Left ventricle myocardium superior (tissue), 1 donor: ENCODE data around the gene TENM3. TPM values are rescaled to one million over a fixed set of nuclear protein-coding genes. Genes with fewer than 3 reads are reported as not detected.

Source experiments
- ATAC-seq: fragments of 200-7000 bp; cut with Tn5 transposase; one replicate; pipeline ENCODE4 v1.9.1; 2020; ENCODE audit warnings: mild to moderate bottlenecking, moderate library complexity
- DNase-seq: peaks from one replicate; pipeline ENCODE4 v3.0.0-alpha.2; 2020
- intact Hi-C: fragments of 100-400 bp; cut with micrococcal nuclease; formaldehyde crosslinking; loops from one replicate; pipeline ENCODE4 v1.11.0; 2022
- total RNA-seq: library from RNA; stranded (reverse); fragmentation: NEBNext Ultra II Directional; extraction: Animal tissue kit (Norgen Biotek cat#: 25700); gene quantifications from one replicate; pipeline ENCODE4 v1.2.1, GENCODE V29; 2021
- donor health status: DM: no; HTN: yes; CAD: no; lungs with severe emphysema.

TENM3 gene
- total RNA-seq, 1 donor from 2014 or later = 6.8 TPM

- DNase-seq = no peak
- intact Hi-C loops = no loop called here
- no peak for ATAC-seq
Measured at GRCh38 chr4:182528819-182529218, 285.6 kb downstream of the TENM3 start.

GRCh38 chr4:182530451-182530850 is 287.2 kb downstream of the TENM3 start:
- intact Hi-C loops = no loop called here
- no peak for ATAC-seq
- DNase-seq = no peak

- intact Hi-C loops = no loop called here
- DNase-seq (no peak), ATAC-seq (no peak)
Measured at GRCh38 chr4:182531555-182532162, 288.5 kb downstream of the TENM3 start.

GRCh38 chr4:182532441-182532840 is 289.2 kb downstream of the TENM3 start:
- no peak for ATAC-seq
- no peak for DNase-seq
- intact Hi-C loops = no loop called here

- intact Hi-C loops = no loop called here
- ATAC-seq = no peak
- no peak for DNase-seq
Measured at GRCh38 chr4:182533964-182534363, 290.8 kb downstream of the TENM3 start.

- ATAC-seq (no peak), DNase-seq (no peak)
- intact Hi-C loops = no loop called here
Measured at GRCh38 chr4:182536221-182536811, 293.1 kb downstream of the TENM3 start.

- intact Hi-C loops = no loop called here
- DNase-seq (no peak), ATAC-seq (no peak)
Measured at GRCh38 chr4:182537031-182537795, 294.0 kb downstream of the TENM3 start.

GRCh38 chr4:182538031-182538430 is 294.8 kb downstream of the TENM3 start:
- ATAC-seq (no peak), DNase-seq (no peak)
- intact Hi-C loops = no loop called here

GRCh38 chr4:182540496-182540895 is 297.3 kb downstream of the TENM3 start:
- ATAC-seq = no peak
- intact Hi-C loops = no loop called here
- no peak for DNase-seq

- intact Hi-C loops = no loop called here
- DNase-seq = no peak
- ATAC-seq = no peak
Measured at GRCh38 chr4:182547435-182547834, 304.2 kb downstream of the TENM3 start.

GRCh38 chr4:182548156-182548555 is 305.0 kb downstream of the TENM3 start:
- no peak for DNase-seq
- intact Hi-C loops = no loop called here
- ATAC-seq = no peak

- intact Hi-C loops = no loop called here
- ATAC-seq = no peak
- no peak for DNase-seq
Measured at GRCh38 chr4:182549356-182549755, 306.2 kb downstream of the TENM3 start.

- intact Hi-C loops = no loop called here
- no peak for DNase-seq
- ATAC-seq = no peak
Measured at GRCh38 chr4:182552948-182553347, 309.7 kb downstream of the TENM3 start.

- intact Hi-C loops = no loop called here
- DNase-seq = no peak
Measured at GRCh38 chr4:182553653-182554052, 310.5 kb downstream of the TENM3 start.

GRCh38 chr4:182554736-182555135 is 311.5 kb downstream of the TENM3 start:
- intact Hi-C loops = no loop called here
- DNase-seq = no peak
- ATAC-seq = no peak

More at GRCh38 chr4:182553653-182554052, 310.5 kb downstream of the TENM3 start:
- ATAC-seq = no peak

GRCh38 chr4:182555997-182556418 is 312.8 kb downstream of the TENM3 start:
- no peak for ATAC-seq
- no peak for DNase-seq
- intact Hi-C loops = no loop called here

- DNase-seq (no peak), ATAC-seq (no peak)
- intact Hi-C loops = no loop called here
Measured at GRCh38 chr4:182556580-182556979, 313.4 kb downstream of the TENM3 start.

- ATAC-seq = no peak
- intact Hi-C loops = no loop called here
- DNase-seq = no peak
Measured at GRCh38 chr4:182560358-182560757, 317.2 kb downstream of the TENM3 start.

- ATAC-seq = no peak
- intact Hi-C loops = no loop called here
- no peak for DNase-seq
Measured at GRCh38 chr4:182562350-182562749, 319.1 kb downstream of the TENM3 start.

- intact Hi-C loops = no loop called here
- ATAC-seq = no peak
Measured at GRCh38 chr4:182564724-182565369, 321.6 kb downstream of the TENM3 start.

More at GRCh38 chr4:182564724-182565369, 321.6 kb downstream of the TENM3 start:
- DNase-seq = no peak
